Islet of Langerhans (tissue), 1 donor: Measurements from ENCODE around the gene TNNT2.

Source experiments
- FAIRE-seq: peaks from one replicate; lab custom pipeline; 2011; peaks lifted over from hg19 to GRCh38; lab: Jason Lieb, UNC

Gene TNNT2

GRCh38 chr1:201377611-201378092 lies at the start of gene TNNT2:
Gene TNNT2, minus strand, starts transcription at chr1:201377680. Its CDS starts 4,426 bp downstream, at chr1:201373254.
- FAIRE-seq = no peak

- no peak for FAIRE-seq
Observed at GRCh38 chr1:201426479-201427310, 49.2 kb upstream of the TNNT2 start.

DNA sequence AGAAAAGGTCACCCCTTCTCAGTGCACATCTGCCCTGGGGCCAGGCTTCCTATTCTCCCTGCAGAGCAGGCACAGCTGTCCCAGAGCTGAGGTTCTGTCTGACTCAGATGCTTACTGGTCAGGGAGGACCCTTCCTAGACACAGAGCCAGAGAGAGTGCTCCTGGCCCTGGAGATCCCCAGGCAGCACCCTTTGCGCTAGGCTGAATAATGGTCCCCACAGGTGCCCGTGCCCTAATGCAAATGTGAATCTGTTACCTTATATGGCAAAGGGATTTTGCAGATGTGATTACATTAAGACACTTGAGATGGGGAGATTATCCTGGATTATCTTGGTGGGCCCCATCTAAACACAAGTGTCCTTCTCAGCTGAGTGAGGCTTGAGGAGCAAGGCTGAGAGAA lies 46.7 kb upstream of the TNNT2 start:
- FAIRE-seq = no peak

GRCh38 chr1:201423655-201424054 lies 46.2 kb upstream of the TNNT2 start:
- FAIRE-seq = no peak

DNA sequence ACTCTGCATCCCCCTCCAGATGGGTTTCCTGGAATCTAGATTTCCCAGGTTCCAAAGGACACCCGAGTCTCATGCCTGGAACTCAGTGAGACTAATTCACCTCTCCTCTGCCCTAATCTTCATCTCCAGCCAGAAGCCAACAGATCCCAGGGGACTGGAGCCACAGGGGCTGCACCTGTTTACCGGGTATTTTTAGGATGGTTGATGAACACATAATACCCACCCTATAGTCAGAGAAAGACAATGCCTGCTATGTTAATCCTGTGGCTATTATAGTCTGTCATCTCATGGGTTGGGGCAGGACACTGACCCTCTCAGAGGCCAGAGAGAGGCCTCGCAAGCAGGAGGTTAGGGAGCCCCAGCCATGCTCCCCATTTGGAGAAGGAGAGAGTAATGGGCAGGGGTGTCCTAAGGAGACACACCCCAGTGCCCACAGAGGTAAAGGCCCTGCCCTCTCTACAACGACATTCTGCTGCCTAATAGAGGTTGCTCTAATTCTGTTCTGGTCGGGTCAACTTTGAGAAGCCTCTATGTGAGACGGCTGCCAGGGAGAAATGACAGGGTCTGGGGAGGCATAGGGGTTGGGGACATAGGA lies 45.1 kb upstream of the TNNT2 start:
- no peak for FAIRE-seq

- no peak for FAIRE-seq
Observed at GRCh38 chr1:201422026-201422425, 44.5 kb upstream of the TNNT2 start.

GRCh38 chr1:201421041-201421440 lies 43.6 kb upstream of the TNNT2 start:
- FAIRE-seq = no peak

DNA sequence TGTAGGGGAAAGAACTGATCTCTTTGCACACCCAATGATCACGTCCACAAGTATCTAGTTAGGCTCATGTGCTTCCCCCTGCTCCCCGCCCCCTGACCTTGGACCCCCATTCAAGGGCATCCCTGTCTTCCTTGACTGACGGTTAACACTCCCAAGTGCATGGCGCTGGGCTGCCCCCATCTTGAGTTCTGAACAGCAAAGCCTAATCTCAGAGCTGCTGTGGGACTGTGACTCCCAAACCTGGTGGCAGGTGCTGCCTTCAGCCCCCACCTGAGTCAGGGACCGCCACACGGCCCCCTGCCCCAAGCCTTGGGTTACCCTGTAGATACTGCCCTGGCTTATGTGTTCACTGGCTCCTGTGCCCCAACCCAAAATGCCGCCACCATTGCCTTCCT lies 43.1 kb upstream of the TNNT2 start:
- FAIRE-seq = no peak

DNA sequence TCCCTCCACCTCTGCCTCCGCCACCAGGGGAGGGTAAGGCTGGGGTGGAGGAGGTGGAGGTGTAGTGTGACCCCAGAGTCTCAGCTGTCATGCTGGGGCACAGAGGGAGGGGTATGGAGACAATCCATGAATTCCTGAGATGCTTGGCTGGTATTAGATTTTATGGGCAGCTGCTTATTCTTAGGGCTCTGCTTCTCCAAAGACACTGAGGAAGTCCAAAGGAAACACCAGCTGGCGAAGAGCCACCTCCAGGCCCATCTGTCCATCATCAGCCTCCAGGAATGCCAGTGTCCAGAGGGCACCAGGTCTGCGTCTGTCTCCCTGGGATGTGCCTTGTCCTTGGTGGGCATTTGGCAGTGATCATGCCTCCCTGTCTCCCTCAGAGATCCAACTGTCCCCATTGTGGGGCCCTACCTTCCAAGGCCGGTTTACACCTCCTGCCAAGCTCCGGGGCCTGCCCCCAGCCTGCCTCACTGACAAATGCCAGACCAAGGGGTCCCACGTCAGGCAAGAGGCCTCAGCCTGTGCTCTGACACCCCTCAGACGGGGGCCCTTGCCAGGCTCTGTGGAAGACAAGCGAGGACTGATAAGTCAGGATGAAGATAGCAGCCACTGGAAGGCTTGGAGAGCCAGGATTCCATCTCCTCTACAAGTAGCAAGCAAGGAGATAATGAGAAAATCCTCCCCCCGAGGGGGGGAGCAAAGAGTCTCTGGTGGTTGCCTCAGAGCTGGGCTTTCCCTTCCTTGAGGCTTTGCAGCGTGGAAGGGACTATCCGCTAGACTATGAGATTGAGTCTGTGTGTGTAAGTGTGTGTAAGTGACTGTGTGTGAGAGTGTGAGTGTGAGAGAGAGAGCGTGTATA lies 42.5 kb upstream of the TNNT2 start:
- no peak for FAIRE-seq

- FAIRE-seq = no peak
Observed at GRCh38 chr1:201419256-201419655, 41.8 kb upstream of the TNNT2 start.

- no peak for FAIRE-seq
Observed at GRCh38 chr1:201418461-201418860, 41.0 kb upstream of the TNNT2 start.

DNA sequence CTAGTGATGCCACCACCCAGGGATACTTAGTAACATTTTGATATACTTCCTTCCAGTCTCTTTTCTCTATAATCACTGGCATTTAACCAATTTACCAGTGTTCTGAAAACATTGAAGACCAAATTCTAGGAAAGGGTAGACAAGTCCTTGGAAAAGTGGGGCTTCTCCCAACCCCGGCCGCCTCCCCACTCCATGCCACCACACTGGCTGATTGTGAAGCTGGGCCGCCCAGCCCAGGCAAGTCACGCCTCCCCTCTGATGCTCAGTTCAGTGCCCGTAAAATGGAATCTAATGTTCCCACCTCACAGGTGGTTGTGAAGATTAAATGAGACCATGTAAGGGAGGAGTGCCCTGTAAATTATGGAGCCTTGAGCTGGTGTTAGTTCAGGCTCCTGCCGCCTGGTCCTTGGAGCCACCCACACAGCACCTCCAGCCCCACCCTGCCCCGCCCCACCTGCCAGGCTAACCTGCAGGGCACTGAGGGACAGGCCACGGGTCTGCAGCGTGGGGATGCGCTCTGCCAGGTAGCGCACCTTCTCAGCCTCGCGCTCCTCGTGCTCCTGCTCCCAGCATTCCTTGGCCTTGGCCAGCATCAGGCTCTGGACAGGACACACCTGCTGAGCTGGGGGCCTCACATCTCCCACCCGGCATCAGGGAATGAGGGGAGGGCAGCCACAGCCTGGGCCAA lies 36.7 kb upstream of the TNNT2 start:
- FAIRE-seq = no peak

DNA sequence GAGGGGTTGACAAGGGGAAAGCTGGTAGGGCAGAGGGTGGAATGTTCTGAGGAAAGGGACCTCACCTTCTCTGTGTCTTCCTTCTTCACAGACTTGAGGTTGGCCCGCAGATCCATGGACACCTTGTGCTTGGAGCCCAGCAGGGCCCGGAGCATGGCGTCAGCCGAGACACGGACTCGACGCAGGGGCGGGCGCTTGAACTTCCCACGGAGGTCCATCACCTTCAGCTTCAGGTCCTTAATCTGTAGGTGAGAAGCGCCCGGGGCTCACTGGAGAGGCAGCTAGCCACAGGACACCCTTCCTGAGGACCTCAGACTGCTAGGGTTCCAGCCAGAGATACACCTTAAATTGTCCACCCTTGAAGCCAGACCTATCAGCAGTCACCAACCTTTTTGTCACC lies 33.8 kb upstream of the TNNT2 start:
- no peak for FAIRE-seq

DNA sequence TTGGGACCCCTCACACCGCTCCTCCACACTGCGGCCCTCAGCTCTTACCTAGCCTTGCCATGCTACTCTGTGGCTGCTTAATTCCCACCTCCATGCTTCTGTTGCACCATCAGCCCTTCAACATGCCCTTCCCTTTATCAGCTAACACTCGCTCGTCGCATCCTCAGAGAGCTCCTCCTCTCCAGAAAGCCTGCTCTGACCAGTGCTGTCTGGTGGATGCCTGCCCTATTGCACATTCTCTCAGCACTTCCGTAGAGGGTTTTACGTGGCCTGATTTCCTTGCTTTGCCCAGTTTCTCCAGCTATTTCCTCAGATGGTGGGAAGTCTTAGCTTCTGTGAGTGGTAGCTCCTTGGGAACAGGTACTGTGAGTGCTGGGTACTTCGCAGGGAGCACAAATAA lies 32.0 kb upstream of the TNNT2 start:
- FAIRE-seq = no peak

- no peak for FAIRE-seq
Observed at GRCh38 chr1:201408834-201409200, 31.3 kb upstream of the TNNT2 start.

DNA sequence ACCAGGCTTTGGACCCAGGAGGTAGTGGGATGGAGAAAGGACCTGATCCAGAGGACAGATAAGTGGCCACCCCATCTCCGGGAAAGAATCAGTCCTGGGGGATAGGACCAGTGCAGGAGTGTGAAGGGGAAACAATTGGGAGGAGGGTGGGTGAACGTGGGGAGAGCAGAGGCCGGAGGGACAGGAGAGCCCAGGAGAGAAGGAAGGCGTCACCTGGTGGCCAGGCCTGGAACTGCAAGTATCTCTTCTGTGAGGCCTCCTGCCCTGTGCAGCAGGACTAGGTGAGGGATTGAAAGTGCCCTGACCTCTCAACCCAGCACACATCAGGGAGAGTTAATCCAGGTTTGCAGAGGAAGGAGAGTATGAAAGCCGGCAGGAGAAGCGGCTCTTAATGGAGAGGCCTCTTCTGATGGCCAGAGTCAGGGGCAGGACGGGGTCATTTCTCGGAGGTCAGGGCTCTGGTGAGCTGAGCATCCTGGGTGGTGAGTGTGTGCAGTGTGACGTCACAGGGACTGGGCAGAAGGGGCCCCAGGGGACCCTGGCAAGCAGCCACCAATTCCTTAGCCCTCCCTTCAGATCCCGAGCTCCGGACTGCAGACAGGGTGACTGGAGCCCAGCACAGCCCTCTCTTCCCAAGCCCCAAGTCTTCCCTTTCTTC lies 30.8 kb upstream of the TNNT2 start:
- FAIRE-seq = no peak

GRCh38 chr1:201406831-201407406 lies 29.4 kb upstream of the TNNT2 start:
- FAIRE-seq = no peak

DNA sequence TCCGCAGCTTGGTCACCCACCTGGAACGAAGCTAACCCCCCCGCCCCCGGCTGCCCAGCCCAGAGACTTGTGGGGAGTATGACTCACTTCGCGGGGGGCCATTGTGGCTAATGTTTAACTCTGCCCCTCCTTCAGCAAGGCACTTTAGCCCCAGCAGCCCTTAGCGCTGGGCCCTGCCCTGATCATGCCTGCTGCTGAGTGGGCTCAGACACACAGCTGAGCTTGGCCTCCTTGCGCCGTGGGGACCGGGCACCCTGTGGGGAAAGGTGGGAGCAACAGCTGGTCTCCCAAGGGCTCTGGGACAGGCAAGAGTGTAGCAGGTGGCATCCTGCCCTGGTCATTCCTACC lies 28.0 kb upstream of the TNNT2 start:
- no peak for FAIRE-seq

- no peak for FAIRE-seq
Observed at GRCh38 chr1:201404722-201405483, 27.4 kb upstream of the TNNT2 start.

- no peak for FAIRE-seq
Observed at GRCh38 chr1:201404055-201404454, 26.6 kb upstream of the TNNT2 start.

- no peak for FAIRE-seq
Observed at GRCh38 chr1:201403359-201403758, 25.9 kb upstream of the TNNT2 start.
